SK-N-SH treated with all-trans-retinoic acid at 6 μM for 48 hours (cell line): ENCODE data around the gene TGM1.

ENCODE experiments used
- ARNTL ChIP-seq: fragments of 450-650 bp; formaldehyde crosslinking; IDR thresholded peaks from 2 replicates; pipeline ENCODE4 v1.5.0; 2020; ENCODE audit warnings: low read depth, mild to moderate bottlenecking, moderate library complexity, borderline replicate concordance
- CSRNP3 ChIP-seq: fragments of 250-450 bp; sonication (Bioruptor Pico); IDR thresholded peaks from 2 replicates; pipeline ENCODE4 v1.5.1; 2021; ENCODE audit warnings: mild to moderate bottlenecking, moderate library complexity
- OSR1 ChIP-seq: fragments of 250-450 bp; sonication (Bioruptor Pico); IDR thresholded peaks from 2 replicates; pipeline ENCODE4 v1.8.0; 2022; ENCODE audit warnings: moderate library complexity, mild to moderate bottlenecking, inconsistent platforms
- ZC3H10 ChIP-seq: fragments of 250-450 bp; sonication (Bioruptor Pico); IDR thresholded peaks from 2 replicates; pipeline ENCODE4 v1.5.1; 2021; ENCODE audit warnings: mild to moderate bottlenecking, moderate library complexity
- ZFP30 ChIP-seq: fragments of 450-650 bp; formaldehyde crosslinking; IDR thresholded peaks from 2 replicates; pipeline ENCODE4 v1.5.0; 2022; ENCODE audit warnings: mild to moderate bottlenecking, moderate library complexity

- TF ChIP-seq CSRNP3 (CRISPR knock-in tag) (no peak), ARNTL (CRISPR knock-in tag) (no peak), OSR1 (no peak), ZFP30 (CRISPR knock-in tag) (no peak), ZC3H10 (CRISPR knock-in tag) (no peak)
These were observed 49.0 kb upstream of the TGM1 start for GRCh38 chr14:24311837-24312615.
